NCI-H1930 (cell line): ENCODE results near the gene SLC66A1.
"Not testable (repeated sequence)": the region's sequence is repeated elsewhere in the genome, so short reads cannot be mapped to it uniquely, and the experiment has no call there.

ENCODE experiments used
- DNase-seq, 2 experiments: peaks; one replicate each; lab custom pipeline; 2025; lab: John Stamatoyannopoulos, UW

SLC66A1 gene, protein sequence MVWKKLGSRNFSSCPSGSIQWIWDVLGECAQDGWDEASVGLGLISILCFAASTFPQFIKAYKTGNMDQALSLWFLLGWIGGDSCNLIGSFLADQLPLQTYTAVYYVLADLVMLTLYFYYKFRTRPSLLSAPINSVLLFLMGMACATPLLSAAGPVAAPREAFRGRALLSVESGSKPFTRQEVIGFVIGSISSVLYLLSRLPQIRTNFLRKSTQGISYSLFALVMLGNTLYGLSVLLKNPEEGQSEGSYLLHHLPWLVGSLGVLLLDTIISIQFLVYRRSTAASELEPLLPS

DNA sequence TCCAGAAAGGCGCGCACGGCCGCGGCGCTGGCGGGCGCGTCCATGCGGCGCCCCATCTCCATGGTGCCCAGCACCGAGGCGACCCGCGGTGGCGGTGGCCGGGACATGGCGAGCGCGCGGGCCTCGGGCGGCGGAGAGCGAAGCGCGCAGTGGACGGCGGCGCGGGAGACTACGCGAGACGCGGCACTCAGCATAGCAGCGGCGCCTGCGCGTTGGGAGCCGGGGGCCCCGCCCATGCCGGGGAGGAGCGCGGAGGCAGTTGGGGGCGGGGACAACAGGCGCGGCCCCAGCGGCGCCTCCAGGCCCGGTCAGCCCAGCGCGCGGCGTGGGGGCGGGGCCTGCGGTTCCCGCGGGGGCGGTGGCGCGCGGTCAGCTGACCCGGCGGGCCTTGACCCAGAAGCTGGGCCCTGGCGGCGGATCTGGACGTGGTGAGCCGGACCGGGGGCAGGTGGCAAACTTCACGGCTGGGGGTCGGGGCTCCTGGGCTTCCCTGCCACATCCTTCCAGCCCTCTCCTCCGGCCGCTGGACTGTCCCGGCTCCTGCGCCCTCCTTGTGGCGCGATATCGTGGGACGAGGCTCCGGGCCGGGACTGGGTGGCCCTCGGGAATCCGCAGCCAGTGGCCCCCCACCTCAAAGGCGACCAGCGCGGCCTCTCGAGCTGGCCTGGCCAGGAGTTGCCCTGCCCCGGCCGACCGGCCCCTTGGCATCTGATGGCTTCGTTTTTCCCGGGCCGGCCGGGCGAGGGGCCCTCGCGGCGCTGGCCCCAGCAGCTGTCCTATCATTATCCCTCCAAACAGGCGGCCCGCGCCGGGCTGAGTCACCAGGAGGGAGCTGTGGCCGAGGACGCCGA lies at the start of gene SLC66A1, which contains the start of gene AKR7A2:
TSS of gene SLC66A1 (plus strand) at position 396 of the 851 bp plus-strand sequence. CDS start 5,352 bp downstream, outside the sequence.
TSS of gene AKR7A2 (minus strand) at position 214 of the 851 bp plus-strand sequence. CDS start at position 194, 20 bp downstream.
- peak; percentile 86 to 94 for DNase-seq

DNA sequence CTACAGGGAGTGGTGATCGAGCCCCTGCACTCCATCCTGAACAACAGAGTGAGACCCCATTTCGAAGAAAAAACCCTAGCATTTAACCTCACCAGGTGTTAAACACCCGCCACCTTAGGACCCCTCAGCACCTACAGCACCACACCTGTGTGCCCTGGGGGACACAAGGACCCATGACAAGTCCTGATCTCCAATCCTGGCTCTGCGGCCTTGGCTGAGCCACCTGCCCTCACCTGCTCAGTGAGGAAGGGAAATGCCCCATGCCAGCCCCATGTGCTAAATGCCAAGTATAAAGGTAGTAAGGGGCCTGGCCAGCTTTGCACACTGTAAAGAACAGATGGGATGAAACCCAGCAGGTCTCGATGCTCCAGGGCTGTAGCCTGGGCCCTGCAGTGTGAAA lies 49.4 kb upstream of the SLC66A1 start:
- DNase-seq: no peak

DNA sequence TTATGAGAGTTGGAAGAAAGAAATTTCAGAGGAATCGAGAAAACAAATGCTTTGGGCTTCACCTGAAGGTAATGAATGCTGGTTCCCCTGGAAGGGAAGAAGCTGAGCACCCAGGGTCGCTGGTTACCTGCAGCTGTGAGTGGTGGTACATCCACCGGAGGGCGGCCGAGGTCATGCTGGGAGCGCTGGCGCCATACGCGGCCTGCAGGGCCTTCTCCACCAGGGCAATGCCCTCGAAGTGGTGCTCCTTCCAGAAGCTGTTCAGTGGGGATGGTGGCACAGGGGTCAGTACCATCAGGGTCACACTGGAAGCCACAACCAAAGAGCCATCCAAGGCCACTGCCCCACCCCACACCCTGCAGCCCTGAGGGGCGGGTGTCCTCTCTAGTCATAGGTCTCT lies 43.7 kb upstream of the SLC66A1 start:
- no peak for DNase-seq

DNA sequence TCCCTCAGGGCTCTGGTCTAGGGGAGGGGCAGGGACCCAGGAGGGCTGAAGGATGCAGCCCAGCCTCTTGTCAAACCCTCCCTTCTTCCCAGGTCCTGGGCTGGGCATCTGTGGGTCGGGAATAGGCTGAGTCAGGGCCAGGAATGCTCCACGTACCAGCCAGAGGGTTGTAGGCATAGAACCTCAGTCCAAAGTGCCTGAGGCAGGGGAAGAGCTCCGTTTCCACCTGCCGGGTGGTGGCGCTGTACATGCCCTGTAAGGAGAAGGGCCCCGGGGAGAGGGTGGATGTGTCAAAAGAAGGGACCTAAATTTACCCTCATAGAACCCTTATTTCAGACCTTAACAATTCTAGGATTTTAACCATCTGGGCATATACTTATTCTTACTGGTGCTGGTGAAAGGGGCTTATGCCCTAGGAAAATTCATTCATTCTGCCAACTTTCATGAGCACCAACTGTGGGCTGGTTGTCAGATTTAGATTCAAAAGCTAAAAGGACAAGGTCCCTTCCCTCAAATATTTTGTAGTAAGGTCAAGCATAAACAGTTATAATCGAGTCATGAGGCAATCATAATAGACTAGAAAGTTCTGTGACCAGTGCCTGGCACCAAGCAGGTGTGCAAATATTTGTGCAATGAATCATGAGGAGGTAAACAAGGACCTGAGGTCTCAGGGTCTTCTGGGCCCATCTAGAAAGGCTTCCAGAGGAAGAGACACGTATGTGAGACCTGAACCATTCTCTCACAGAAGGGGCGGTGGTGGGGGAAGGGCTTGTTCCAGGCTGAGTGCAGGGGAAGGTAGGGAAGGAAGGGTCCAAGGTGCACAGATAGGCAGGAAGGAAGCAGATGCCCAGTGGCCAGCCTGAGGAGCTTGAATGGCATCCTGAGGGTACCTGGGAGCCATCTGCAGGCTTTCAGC lies 42.4 kb upstream of the SLC66A1 start:
- not testable (repeated sequence) for DNase-seq

DNA sequence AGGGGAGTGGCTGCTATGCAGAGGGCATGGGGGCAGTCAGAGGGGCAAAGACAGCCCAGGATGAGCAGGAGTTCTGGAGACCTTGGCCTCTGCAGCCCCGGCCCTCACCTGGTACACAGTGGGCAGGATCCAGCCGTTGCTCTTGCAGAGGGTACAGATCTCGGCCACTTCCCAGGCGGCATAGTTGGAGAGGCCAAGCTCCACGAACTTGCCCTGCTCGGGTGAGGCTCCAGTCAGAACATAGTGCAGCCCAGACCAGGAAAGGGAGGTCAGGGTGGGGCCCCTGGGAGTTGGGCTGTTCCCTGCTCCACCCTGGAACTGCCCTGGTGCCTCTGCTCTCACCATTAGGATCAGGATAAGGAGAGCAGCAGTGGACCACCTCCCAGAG lies 41.8 kb upstream of the SLC66A1 start:
- DNase-seq: not testable (repeated sequence)

DNA sequence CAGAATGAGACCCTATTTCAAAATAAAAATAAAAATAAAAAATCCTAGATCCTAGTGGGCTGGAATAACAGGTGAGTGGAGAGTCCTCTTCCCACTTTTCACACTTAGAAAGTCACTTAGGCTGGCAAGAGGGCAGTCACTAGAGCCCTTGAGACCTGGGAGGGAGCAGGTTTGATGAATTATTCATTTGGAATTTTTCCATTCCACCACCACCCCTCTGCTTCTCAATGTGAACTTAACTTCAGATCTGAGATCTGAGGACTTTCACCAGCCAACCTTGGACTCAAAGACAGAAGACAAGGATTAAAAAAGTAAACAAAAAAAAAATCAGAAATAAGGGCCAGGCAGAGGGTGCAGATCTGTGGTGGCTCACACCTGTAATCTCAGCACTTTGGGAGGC lies 40.1 kb upstream of the SLC66A1 start:
- DNase-seq: no peak

DNA sequence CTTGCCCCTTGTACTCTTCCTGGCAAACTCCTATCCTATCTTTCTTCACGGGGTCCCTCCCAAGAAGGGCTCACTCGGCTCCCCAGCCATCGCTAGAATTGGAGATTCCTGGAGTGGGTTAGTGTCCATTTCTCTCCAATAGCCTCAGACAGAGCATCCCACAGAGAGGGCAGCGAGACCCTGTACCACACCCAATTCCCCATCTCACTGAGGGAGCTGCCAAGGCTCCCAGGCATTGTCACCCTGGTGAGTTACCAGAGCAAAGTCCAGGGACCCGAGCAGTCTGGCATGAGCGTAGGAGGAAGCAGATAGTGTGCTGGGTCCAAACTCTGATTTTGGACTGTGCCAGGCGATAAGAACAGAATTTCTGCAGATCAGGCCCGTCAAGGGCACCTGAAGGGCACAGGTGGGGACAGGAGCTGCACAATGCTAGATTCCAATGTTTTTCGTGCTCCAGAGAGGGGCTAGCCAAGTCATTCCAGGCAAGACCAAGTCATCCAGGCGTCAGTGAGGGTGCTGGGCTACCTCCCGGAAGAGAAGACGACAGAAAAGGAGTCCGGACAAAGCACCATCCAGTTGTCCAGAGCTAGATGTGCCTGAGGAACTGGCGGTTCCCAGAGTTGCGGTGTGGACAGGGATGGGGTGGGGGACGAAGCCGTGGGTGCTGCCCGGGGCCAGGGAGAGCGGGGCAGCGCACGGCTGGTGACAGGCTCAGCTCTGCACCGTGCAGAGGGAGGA lies 38.9 kb upstream of the SLC66A1 start:
- no peak for DNase-seq

DNA sequence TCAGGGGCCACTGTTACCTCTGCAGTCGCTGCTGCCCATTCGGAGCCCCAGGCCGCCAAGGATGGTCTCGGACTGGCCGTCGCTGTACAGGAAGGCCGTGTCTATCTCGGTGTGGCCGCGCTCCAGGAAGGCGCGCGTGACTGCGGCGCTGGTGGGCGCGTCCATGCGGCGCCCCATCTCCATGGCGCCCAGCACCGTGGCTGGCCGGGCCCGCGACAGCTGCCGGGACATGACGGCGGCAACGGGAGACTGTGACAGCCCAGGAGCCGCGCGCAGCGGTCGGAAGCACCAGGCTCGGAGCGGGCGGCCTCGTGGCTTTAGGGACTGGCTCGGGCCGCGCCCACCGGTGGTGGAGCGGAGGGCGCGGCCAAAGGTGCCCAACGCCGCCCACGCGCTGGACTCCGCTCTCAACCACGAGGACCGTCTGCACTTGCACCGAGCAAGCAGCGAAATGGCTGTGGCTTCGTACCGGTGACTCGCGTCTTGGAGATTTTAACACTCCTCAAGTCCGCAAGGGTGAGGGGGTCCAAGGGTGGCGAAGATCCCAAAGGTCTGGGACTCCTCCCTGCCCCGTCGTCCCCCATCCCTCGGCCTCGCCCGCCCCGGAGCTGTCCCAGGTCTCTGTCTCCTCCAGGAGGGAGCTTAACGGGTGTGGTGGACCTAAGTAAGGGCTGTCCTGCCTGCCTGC lies 38.1 kb upstream of the SLC66A1 start:
- not testable (repeated sequence) for DNase-seq

DNA sequence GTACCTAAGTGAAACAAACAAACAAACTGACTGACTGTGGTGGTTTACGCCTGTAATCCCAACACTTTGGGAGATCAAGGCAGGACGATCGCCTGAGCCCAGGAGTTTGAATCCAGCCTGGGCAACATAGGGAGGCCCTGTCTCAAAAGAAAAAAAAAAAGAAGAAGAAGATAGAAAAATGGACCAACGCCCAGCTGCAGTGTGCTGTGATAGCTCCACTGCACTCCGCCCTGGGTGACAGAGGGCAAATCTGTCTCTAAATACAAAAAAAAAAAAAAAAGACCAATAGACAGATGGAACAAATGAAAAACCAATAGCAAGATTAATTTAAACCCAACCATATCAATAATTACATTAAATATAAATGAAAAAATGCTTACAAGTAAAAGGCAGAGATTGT lies 37.5 kb upstream of the SLC66A1 start:
- no peak for DNase-seq

DNA sequence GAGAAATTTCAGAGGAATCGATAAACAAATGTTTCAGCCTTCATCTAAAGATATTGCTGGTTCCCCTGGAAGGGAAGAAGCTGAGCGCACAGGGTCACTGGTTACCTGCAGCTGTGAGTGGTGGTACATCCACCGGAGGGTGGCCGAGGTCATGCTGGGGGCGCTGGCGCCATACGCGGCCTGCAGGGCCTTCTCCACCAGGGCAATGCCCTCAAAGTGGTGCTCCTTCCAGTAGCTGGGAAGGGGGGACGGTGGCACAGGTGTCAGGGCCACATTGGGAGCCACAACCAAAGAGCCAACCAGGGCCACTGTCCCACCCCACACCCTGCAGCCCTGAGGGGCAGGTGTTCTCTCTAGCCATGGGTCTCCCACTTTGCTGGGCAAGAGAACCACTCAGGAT lies 28.2 kb upstream of the SLC66A1 start:
- DNase-seq: no peak

DNA sequence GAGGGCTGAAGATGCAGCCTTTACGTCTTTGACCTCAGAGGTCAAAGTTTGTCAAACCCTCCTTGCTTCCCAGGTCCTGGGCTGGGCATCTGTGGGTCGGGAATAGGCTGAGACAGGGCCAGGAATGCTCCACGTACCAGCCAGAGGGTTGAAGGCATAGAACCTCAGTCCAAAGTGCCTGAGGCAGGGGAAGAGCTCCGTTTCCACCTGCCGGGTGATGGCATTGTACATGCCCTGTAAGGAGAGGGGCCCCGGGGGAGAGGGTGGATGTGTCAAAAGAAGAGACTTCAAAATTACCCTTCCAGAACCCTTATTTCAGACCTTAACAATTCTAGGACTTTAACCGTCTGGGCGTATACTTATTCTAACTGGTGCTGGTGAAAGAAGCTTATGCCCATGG lies 27.2 kb upstream of the SLC66A1 start:
- DNase-seq: no peak

DNA sequence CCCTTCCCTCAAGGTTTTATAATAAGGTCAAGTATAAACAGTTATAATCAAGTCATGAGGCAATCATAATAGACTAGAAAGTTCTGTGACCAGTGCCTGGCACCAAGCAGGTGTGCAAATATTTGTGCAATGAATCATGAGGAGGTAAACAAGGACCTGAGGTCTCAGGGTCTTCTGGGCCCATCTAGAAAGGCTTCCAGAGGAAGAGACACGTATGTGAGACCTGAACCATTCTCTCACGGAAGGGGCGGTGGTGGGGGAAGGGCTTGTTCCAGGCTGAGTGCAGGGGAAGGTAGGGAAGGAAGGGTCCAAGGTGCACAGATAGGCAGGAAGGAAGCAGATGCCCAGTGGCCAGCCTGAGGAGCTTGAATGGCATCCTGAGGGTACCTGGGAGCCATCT lies 26.8 kb upstream of the SLC66A1 start:
- DNase-seq: not testable (repeated sequence)

DNA sequence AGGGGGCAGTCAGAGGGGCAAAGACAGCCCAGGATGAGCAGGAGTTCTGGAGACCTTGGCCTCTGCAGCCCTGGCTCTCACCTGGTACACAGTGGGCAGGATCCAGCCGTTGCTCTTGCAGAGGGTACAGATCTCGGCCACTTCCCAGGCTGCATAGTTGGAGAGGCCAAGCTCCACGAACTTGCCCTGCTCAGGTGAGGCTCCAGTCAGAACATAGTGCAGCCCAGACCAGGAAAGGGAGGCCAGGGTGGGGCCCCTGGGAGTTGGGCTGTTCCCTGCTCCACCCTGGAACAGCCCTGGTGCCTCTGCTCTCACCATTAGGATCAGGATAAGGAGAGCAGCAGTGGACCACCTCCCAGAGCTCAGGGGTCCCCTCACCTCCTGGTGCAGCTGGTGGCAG lies 26.3 kb upstream of the SLC66A1 start:
- not testable (repeated sequence) for DNase-seq

DNA sequence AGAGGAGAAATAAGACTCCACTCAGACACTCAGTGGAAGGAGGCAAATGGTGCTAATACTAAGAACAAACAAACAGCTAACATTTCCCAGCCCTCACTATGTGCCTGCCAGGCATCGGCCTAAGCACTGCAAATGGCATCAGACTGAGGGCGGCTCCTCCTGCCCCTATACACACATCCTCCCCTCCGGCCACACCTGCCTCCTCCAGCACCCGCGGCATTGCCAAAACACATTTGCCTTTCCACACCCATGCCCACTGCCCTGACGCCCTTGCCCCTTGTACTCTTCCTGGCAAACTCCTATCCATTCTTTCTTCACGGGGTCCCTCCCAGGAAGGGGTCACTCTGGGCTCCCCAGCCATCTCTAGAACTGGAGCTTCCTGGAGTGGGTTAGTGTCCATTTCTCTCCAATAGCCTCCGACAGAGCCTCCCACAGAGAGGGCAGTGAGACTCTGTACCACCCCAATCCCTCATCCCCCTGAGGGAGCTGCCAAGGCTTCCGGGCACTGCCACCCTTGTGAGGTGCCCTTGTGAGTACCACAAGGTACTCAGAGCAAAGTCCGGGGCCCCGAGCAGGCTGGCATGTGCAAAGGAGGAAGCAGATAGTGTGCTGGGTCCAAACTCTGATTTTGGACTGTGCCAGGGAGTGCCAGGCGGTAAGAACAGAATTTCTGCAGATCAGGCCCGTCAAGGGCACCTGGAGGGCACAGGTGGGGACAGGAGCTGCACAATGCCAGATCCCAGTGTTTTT lies 24.5 kb upstream of the SLC66A1 start:
- DNase-seq: no peak

DNA sequence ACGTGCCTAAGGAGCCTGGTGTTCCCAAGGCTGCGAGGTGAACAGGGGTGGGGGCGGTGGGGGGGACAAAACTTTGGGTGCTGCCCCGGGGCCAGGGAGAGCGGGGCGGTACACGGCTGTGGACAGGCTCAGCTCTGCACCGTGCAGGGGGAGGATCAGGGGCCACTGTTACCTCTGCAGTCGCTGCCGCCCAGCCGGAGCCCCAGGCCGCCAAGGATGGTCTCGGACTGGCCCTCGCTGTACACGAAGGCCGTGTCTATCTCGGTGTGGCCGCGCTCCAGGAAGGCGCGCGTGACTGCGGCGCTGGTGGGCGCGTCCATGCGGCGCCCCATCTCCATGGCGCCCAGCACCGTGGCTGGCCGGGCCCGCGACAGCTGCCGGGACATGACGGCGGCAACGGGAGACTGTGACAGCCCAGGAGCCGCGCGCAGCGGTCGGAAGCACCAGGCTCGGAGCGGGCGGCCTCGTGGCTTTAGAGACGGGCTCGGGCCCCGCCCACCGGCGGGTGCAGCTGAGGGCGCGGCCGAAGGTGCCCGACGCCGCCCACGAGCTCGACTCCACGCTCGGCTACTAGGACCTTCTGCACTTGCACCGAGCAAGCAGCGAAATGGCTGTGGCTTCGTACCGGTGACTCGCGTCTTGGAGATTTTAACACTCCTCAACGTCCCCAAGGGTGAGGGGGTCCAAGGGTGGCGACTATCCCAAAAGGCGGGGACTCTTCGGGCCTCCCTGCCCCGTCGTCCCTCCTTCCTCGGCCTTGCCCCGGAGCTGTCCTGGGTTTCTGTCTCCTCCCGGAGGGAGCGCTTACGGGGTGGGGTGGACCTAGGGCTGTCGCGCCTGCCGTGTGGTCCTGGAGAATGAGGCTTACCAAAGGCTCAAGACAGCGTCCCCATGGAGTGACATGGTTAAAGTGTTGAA lies 23.5 kb upstream of the SLC66A1 start, which contains the start of gene AKR7A3:
TSS of gene AKR7A3 (minus strand) at position 447 of the 918 bp plus-strand sequence. CDS start at position 386, 61 bp downstream.
- DNase-seq: not testable (repeated sequence)

DNA sequence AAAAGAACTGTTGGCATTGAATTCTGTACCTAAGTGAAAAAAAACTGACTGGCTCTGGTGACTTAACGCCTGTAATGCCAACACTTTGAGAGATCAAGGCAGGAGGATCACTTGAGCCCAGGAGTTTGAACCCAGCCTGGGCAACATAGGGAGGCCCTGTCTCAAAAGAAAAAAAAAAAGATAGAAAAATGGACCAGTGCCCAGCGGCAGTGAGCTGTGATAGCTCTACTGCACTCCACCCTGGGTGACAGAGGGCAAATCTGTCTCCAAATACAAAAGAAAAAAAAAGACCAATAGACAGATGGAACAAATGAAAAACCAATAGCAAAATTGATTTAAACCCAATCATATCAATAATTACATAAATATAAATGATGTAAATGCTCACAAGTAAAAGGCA lies 22.9 kb upstream of the SLC66A1 start:
- DNase-seq: no peak

DNA sequence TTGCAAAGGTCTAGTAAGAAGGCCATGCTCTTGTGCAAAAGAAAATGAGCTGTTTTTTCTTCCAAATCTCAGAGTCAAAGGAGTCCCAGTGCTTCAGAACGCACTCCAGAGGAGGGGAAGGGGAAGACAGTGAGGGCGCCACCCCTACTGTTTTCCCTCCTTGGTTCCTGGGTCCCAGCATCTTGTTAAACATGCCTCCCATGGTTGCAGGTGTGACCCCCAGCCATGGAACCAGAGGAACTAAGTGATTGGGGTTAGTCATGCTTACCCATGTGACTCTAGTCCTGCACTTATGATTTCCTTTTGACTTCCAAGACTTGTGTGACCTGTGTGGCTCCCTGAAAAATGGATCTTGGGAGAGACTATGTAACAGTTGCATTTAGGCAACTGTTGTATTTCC lies 17.5 kb upstream of the SLC66A1 start:
- DNase-seq: no peak

DNA sequence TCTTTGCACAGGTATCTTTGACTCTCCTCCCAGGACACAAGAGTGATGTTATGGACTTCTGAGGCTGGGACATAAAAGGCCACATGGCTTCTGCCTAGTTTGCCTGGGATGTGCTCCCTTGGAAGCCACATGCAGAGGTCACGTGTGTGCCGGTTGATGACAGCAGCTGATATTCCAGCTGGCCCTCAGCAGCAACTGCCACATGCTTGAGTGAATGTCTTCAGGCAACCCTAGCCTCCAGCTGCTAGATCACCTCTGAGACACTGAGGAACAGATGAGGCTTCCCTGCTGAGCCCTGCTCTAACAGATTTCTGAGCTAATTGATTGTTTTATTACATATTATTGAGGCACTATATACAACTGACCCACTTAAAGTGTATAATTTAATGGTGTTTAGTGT lies 11.9 kb upstream of the SLC66A1 start:
- DNase-seq: no peak

DNA sequence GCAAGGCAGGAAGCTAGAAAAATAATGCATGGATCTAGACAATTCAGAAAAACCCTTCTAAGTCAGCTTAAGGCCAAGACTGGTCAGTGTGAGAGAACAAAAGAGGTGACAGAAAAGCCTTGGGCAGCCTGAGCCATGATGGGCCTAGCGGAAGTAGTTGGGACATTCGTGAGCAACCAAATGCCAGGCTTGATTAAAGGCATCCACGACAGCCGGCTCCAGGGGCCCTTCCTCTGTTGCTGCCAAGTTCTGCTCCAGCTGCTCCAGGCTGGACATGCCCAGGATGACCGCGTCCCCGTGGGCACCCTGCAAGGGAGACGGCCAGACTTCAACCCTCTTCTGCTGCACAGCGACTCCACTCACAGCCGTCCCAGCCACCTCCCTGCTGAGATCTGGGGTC lies 8.0 kb upstream of the SLC66A1 start:
- not testable (repeated sequence) for DNase-seq
